Measurements from ENCODE around the gene MYO5C. TPM values are rescaled to one million over a fixed set of nuclear protein-coding genes. Genes with fewer than 3 reads are reported as not detected.
"Not testable (repeated sequence)": the region's sequence is repeated elsewhere in the genome, so short reads cannot be mapped to it uniquely, and the experiment has no call there.

The MYO5C gene
- total and polyA plus RNA-seq, 2 donors (not counting 3 experiments of a cell fraction or from before 2014, with no cell fraction given) = 7.5 to 19.4 TPM

- H3K27me3 ChIP-seq (ENCODE audit: control insufficient read depth in 2 of 2, insufficient read depth in 2 of 2, low read length in 2 of 2); H3K79me2 ChIP-seq (ENCODE audit: control insufficient read depth, insufficient read depth, low read length); dilution Hi-C loops (cut with MboI; ENCODE audit: extremely low pct_ligation_motif_present, low sequenced_read_pairs); FAIRE-seq; H2AFZ ChIP-seq (ENCODE audit: low read depth, low read length); H3K4me1 ChIP-seq (ENCODE audit: control insufficient read depth, extremely low read depth, insufficient read depth, low read length); H4K20me1 ChIP-seq (replicated peaks; ENCODE audit: control insufficient read depth, extremely low read depth, insufficient read depth, low read length); H3K9me1 ChIP-seq (replicated peaks; ENCODE audit: control insufficient read depth, extremely low read depth, insufficient read depth, low read length); H3K9me3 ChIP-seq (replicated peaks; ENCODE audit: control insufficient read depth, insufficient read depth, low read length); POLR2A ChIA-PET; H3K4me2 ChIP-seq (ENCODE audit: insufficient read depth, low read length); intact Hi-C loops (cut with micrococcal nuclease); BruUV-seq (replicated peaks); H3K36me3 ChIP-seq (ENCODE audit: control insufficient read depth in 2 of 2, extremely low read depth in 1 of 2, insufficient read depth in 2 of 2, low read length in 2 of 2); DNase-seq (ENCODE audit: low read depth, low spot score); CTCF ChIA-PET; H3K4me3 ChIP-seq (replicated peaks in 1 of 3; ENCODE audit: insufficient read depth in 1 of 3, low read depth in 1 of 3, low read length in 3 of 3); H3K27ac ChIP-seq (ENCODE audit: insufficient read depth, low read depth, low read length); H3K9ac ChIP-seq (replicated peaks; ENCODE audit: extremely low read depth, insufficient read depth, low read length): not testable (repeated sequence)
Measured at GRCh38 chr15:52285941-52286340, 9.7 kb downstream of the MYO5C start.

- TF ChIP-seq FOS (IDR thresholded peaks at IDR 0.05; ENCODE audit: borderline replicate concordance, insufficient read depth, low read length) = no peak
- TF ChIP-seq CTCF (IDR thresholded peaks at IDR 0.05; ENCODE audit: extremely low read depth in 1 of 2, insufficient read depth in 1 of 2, low read depth in 1 of 2, low read length in 2 of 2) = no peak
- TF ChIP-seq MAX (IDR thresholded peaks at IDR 0.05; ENCODE audit: insufficient read depth, insufficient read length) = no peak
- no peak for TF ChIP-seq EZH2 (IDR thresholded peaks at IDR 0.05; ENCODE audit: borderline replicate concordance, low read depth, low read length, severe bottlenecking)
- no peak for TF ChIP-seq JUN (IDR thresholded peaks at IDR 0.05; ENCODE audit: borderline replicate concordance, insufficient read depth, insufficient read length, low read depth)
- no peak for TF ChIP-seq POLR2AphosphoS5 (IDR thresholded peaks at IDR 0.05; ENCODE audit: insufficient read depth, low read depth, low read length)
- no peak for TF ChIP-seq POLR2A (IDR thresholded peaks at IDR 0.05; ENCODE audit: low read depth, low read length)
- TF ChIP-seq MYC (IDR thresholded peaks at IDR 0.05; ENCODE audit: low read depth, low read length) = no peak
- no peak for TF ChIP-seq GATA2 (IDR thresholded peaks at IDR 0.05; ENCODE audit: insufficient read depth, insufficient read length, low read depth, low read length)
- Histone ChIP-seq H3K9ac (replicated peaks; ENCODE audit: extremely low read depth, insufficient read depth, low read length) (no peak overlapping the region), H3K27ac (ENCODE audit: insufficient read depth, low read depth, low read length) (no peak overlapping the region), H3K36me3 (ENCODE audit: control insufficient read depth in 2 of 2, extremely low read depth in 1 of 2, insufficient read depth in 2 of 2, low read length in 2 of 2) (no peaks in the 10 kb centered on the region), H4K20me1 (replicated peaks; ENCODE audit: control insufficient read depth, extremely low read depth, insufficient read depth, low read length) (no peaks in the 10 kb centered on the region), H3K79me2 (ENCODE audit: control insufficient read depth, insufficient read depth, low read length) (no peaks in the 10 kb centered on the region), H2AFZ (ENCODE audit: low read depth, low read length) (no peak overlapping the region), H3K4me2 (ENCODE audit: insufficient read depth, low read length) (no peak overlapping the region), H3K9me3 (replicated peaks; ENCODE audit: control insufficient read depth, insufficient read depth, low read length) (no peaks in the 10 kb centered on the region), H3K4me3 (replicated peaks in 1 of 3; ENCODE audit: insufficient read depth in 1 of 3, low read depth in 1 of 3, low read length in 3 of 3) (no peak overlapping the region), H3K27me3 (ENCODE audit: control insufficient read depth in 2 of 2, insufficient read depth in 2 of 2, low read length in 2 of 2) (no peaks in the 10 kb centered on the region), H3K4me1 (ENCODE audit: control insufficient read depth, extremely low read depth, insufficient read depth, low read length) (no peaks in the 10 kb centered on the region), H3K9me1 (replicated peaks; ENCODE audit: control insufficient read depth, extremely low read depth, insufficient read depth, low read length) (no peaks in the 10 kb centered on the region)
- ChIA-PET POLR2A (no interaction called here), CTCF (interaction anchor here (1.0 kb wide), 1 partner anchor 11 kb away, joined by 3 read pairs; no protein-coding TSS in a partner anchor)
- dilution Hi-C loops (cut with MboI; ENCODE audit: extremely low pct_ligation_motif_present, low sequenced_read_pairs) (no loop called here), intact Hi-C loops (cut with micrococcal nuclease) (no loop called here)
- no TSS peak for BruUV-seq (replicated peaks)
- FAIRE-seq = no peak
- DNase-seq (ENCODE audit: low read depth, low spot score) = no peak
Measured at GRCh38 chr15:52284164-52284563, 11.4 kb downstream of the MYO5C start.
